NK-92 (cell line): ENCODE results near the gene FAM13A.

Experiments used
- DNase-seq: peaks from one replicate; lab custom pipeline; 2025; ENCODE audit not compliant: unreplicated experiment; lab: John Stamatoyannopoulos, UW

The FAM13A gene

DNA sequence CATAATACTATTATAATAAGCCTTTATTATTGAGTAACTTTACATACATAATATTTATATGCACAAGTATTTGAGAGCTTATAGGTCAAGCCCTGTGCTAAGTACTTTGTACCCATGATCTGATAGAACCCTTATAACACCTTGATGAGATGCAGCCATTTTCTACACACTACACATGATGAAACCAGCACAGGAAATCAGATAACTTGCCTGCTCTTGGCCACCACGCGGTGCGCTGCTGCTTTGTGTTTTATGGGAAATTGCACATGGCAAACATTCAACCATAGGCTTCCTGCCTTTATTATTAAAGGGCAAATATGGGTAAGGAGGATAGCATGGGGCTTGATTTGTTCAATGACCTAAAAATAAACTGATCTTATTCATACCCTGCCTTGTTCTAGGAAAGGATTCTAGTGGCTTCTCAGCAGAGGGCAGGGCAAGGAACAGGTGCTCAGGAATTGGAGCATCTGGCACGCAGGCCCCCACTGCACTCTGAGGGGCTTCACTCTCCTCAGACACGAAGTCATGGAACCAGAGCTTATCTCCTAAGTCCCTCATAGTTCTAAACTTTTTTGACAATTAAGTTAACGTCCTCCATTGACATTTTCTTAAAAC, 327.7 kb downstream of the FAM13A start:
- DNase-seq: no peak

- DNase-seq: no peak
These were observed 328.8 kb downstream of the FAM13A start for GRCh38 chr4:88728146-88728545.

- DNase-seq: no peak
These were observed 331.0 kb downstream of the FAM13A start for GRCh38 chr4:88725986-88726385.

- DNase-seq: no peak
These were observed 331.8 kb downstream of the FAM13A start for GRCh38 chr4:88725143-88725542.

GRCh38 chr4:88724406-88724805, 332.6 kb downstream of the FAM13A start:
- DNase-seq: no peak

DNA sequence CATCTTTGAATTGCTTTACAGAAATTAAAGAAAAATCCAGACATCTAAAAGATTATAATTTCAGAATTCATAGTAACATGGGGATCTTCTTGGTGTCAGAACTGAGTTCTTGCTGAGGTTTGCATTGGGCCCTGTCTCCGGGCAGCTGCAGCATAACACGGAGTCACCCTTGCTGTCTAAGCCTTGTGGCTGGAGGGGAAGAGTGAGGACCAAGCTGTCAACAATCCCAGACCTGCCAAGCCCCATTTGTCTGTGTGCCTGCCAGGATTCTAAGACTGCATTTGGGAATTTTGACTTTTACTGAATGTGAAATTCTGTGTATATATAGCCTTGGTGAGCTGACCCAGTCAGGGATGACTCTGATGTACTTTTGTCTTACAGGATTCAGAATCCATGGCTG, 334.2 kb downstream of the FAM13A start:
- DNase-seq: no peak

GRCh38 chr4:88722276-88722780, 334.7 kb downstream of the FAM13A start:
- DNase-seq: no peak

GRCh38 chr4:88720451-88721428, 336.2 kb downstream of the FAM13A start:
- no peak for DNase-seq

GRCh38 chr4:88719381-88719780, 337.6 kb downstream of the FAM13A start:
- no peak for DNase-seq

DNA sequence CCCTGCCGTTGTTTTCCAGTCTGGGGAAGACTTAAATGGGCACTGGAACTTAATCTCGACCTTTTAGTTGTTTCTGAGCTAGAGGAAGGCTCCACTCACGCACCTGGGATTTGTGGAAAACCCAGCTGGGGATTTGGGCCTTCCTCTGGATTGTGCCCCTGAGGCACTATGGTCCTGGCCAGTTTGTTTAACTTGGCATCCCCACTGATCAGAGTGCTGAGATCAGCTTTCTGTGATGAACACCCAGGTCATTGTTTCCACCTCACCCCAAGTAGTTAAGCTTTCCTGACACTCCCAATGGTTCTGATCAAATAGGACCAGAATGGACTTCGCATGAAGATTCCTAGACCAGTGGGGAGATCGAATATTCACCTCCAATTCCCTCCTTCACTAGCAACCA, 338.9 kb downstream of the FAM13A start:
- no peak for DNase-seq

- DNase-seq: no peak
These were observed 343.2 kb downstream of the FAM13A start for GRCh38 chr4:88713782-88714181.

DNA sequence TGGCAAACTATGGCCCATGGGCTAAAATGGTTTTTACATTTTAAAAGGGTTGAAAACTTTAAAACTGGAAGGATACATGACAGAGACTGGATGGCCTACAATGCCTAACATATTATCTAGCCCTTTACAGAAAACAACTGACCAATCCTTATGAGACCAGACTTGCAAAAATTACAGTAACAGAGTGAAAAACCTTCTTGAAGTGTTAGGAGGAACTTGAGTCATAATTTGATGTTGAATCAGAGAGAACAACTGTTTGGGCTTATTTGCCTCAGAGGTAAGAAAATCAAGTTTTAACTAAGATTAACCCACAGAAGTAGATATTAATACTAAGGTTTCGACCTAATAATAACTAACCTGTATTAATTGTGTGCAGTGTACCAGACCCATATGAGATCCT, 347.0 kb downstream of the FAM13A start:
- no peak for DNase-seq

GRCh38 chr4:88706574-88706973, 350.4 kb downstream of the FAM13A start:
- no peak for DNase-seq

- DNase-seq: no peak
These were observed 351.0 kb downstream of the FAM13A start for GRCh38 chr4:88705805-88706492.

- DNase-seq: no peak
These were observed 351.8 kb downstream of the FAM13A start for GRCh38 chr4:88705223-88705622.

DNA sequence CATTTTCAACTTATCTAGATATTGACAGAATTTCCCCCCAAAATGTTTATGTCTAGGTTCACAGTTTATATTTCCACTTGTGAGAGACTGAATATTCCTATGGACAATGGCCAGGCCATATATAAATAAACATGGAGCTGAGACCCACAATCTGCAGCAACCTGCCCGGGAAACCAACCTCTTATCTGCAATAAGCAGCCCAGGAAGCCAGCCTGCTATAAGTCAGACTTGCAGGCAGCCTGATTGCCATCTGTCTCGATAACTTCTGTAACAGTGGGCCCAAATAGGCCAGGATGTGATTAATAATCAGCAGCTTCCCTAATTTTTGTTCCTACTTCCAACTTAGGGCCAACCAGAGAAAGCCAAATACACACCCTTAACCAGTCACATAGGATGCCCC, 354.2 kb downstream of the FAM13A start:
- no peak for DNase-seq

- no peak for DNase-seq
These were observed 358.5 kb downstream of the FAM13A start for GRCh38 chr4:88698519-88698918.

DNA sequence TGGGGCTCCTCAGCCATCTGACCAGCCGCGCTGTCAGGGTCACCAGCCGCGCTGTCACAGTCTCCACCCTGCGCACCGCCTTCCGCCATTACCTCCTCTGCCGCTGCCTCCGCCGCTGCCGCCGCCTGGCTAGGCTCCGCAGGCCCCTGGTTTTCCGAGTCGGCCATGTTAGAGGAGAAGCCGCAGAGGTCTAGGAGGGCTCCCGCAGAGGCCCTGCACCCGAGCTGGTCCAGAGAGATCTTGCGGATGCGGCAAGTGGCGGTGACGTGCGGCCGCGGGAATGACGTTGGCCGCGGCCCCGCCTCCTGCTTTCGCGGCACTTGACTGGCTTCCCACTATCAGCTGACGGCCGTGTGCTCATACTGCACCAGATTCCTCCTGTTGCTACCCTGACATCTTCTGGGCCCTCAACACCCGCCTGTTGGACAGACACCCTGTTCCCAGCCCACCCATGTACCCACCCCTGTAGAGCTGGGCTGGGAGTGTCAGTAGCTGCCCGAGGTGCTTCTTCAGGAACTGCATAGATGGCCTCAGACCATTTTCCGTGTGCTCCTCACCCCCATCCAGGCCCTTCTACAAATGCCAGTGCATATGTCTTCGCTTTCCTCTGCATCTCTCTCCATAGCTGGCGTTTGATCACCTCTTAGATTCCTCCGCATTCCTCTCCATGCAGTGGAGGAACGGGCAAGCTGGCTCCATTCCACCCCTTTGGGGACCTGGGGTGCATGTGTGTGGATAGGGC, 359.2 kb downstream of the FAM13A start, which contains the start of gene NAP1L5:
TSS of gene NAP1L5 (minus strand) at position 242 of the 742 bp plus-strand sequence. CDS start at position 167, 75 bp downstream.
- no peak for DNase-seq

DNA sequence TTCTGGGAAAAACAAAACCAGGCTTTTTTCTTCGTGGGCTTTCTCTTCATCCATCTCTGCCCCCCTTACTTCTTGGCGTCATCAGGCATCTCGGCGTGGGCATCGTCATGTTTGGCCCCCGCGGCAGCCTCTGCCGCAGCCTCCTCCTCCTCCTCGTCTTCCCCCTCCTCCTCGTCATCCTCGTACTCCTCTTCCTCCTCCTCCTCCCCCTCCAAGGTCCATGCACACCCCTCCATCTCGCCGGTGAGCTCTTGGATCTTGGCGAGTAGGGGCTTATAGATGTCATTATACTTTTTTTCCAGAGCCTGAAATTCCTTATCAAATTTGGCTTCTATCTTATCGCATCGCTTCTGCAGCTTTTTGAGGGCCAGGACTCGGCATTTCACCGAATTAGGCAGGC, 359.8 kb downstream of the FAM13A start:
- no peak for DNase-seq

DNA sequence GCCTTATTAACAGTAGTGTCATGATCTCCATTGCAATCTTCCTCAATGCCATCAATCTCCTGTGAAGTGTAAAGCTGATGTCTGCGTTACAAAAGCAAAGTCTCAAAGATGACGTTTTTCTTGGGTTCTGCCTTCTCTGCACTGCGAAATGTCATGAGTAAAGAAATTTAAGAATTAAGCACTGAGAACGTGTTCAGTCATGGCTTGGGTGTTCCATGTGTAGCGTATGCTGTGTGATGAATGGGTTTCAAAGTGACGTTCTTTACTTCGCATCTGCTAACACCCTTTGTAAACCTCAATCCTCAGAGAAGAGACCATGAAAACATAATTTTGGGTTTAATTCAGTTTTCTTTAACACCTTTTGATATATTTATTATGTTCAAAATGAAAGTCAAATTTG, 360.4 kb downstream of the FAM13A start:
- no peak for DNase-seq

DNA sequence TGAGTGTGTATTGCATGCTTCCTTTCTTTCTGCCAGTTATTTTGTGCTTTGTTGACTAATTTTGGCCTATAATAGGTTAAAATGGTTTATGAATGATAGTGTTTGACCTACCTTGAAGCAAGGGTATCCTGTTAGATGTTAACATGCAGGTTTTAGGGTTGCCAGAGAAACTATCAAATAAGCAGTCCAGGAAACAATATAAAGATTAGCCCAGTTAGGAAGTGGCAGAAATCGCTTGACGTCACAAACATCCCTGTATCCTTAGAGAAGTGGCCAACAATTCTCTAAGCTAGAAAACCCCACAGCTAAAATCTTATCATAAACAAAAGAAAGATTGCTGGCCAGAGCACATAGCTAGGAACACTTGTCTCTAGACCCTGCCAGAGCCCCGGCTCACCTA, 363.2 kb downstream of the FAM13A start:
- DNase-seq: no peak
